ENCODE data around the gene CST8.

GRCh38 chr20:23453549-23454543 lies 37.1 kb upstream of the CST8 start:
- no peak for TF ChIP-seq TAF1 (IDR thresholded peaks at IDR 0.05; ENCODE audit: borderline replicate concordance, low read depth, low read length)
- TF ChIP-seq FOXM1 (IDR thresholded peaks at IDR 0.05; ENCODE audit: low read depth) = no peak
- no peak for TF ChIP-seq CTCF (IDR thresholded peaks at IDR 0.05)
- no peak for TF ChIP-seq POLR2AphosphoS5 (IDR thresholded peaks at IDR 0.05; ENCODE audit: low read depth, low read length)
- TF ChIP-seq USF2 (IDR thresholded peaks at IDR 0.05; ENCODE audit: borderline replicate concordance, low read depth, low read length) = no peak
- no peak for TF ChIP-seq MXI1 (IDR thresholded peaks at IDR 0.05; ENCODE audit: low read depth, low read length)
- TF ChIP-seq JUND (IDR thresholded peaks at IDR 0.05) = no peak
- no peak for TF ChIP-seq GABPA (IDR thresholded peaks at IDR 0.05; ENCODE audit: low read depth)
- no peak for TF ChIP-seq EZH2phosphoT487 (IDR thresholded peaks at IDR 0.05; ENCODE audit: borderline replicate concordance, low read depth)
- no peak for TF ChIP-seq RAD21 (IDR thresholded peaks at IDR 0.05; ENCODE audit: low read length)
- no peak for TF ChIP-seq MAX (IDR thresholded peaks at IDR 0.05; ENCODE audit: low read depth)
- no peak for TF ChIP-seq IRF3 (IDR thresholded peaks at IDR 0.05; ENCODE audit: low read depth, low read length)
- TF ChIP-seq RCOR1 (IDR thresholded peaks at IDR 0.05; ENCODE audit: low read length) = no peak
- no peak for TF ChIP-seq ZBTB33 (IDR thresholded peaks at IDR 0.05; ENCODE audit: borderline replicate concordance, low read depth)

Measured in SK-N-SH (cell line).